Hepatocyte (in vitro differentiated cells): ENCODE data around the gene EDAR. TPM values are rescaled to one million over a fixed set of nuclear protein-coding genes. Genes with fewer than 3 reads are reported as not detected.

Source experiments
- DNase-seq: peaks from one replicate; pipeline ENCODE4 v3.0.0-alpha.2; 2016; ENCODE audit warnings: low spot score
- H2AFZ ChIP-seq: fragments of 200-600 bp; sonication (generic); 2 replicates; pipeline ENCODE4 v1.6.0; 2016; ENCODE audit warnings: antibody characterized with exemption, mild to moderate bottlenecking
- H3K27ac ChIP-seq: fragments of 200-600 bp; sonication (generic); 2 replicates; pipeline ENCODE4 v1.5.1; 2016; ENCODE audit warnings: mild to moderate bottlenecking
- H3K27me3 ChIP-seq: fragments of 200-600 bp; sonication (generic); 2 replicates; pipeline ENCODE4 v1.6.1; 2016
- H3K36me3 ChIP-seq: fragments of 200-600 bp; sonication (generic); replicated peaks from 2 replicates; pipeline ENCODE4 v1.5.1; 2016; ENCODE audit warnings: low read depth; ENCODE audit not compliant: insufficient read depth
- H3K4me1 ChIP-seq: fragments of 200-600 bp; sonication (generic); 2 replicates; pipeline ENCODE4 v1.5.1; 2016; ENCODE audit warnings: mild to moderate bottlenecking, moderate library complexity; ENCODE audit not compliant: insufficient read depth
- H3K4me2 ChIP-seq: fragments of 200-600 bp; sonication (generic); 2 replicates; pipeline ENCODE4 v1.6.0; 2016
- H3K4me3 ChIP-seq: fragments of 200-600 bp; sonication (generic); 2 replicates; pipeline ENCODE4 v1.5.1; 2016; ENCODE audit warnings: mild to moderate bottlenecking
- H3K79me2 ChIP-seq: fragments of 200-600 bp; sonication (generic); 2 replicates; pipeline ENCODE4 v1.6.0; 2017; ENCODE audit warnings: mild to moderate bottlenecking
- H3K9me2 ChIP-seq: fragments of 200-600 bp; sonication (generic); replicated peaks from 2 replicates; pipeline ENCODE4 v1.6.0; 2017; ENCODE audit warnings: mild to moderate bottlenecking; ENCODE audit not compliant: insufficient read depth
- H3K9me3 ChIP-seq: fragments of 200-600 bp; sonication (generic); 2 replicates; pipeline ENCODE4 v1.5.1; 2016; ENCODE audit warnings: low read depth, mild to moderate bottlenecking
- H4K20me1 ChIP-seq: fragments of 200-600 bp; sonication (generic); 2 replicates; pipeline ENCODE4 v1.6.0; 2016; ENCODE audit warnings: mild to moderate bottlenecking; ENCODE audit not compliant: insufficient read depth, poor library complexity, severe bottlenecking
- CTCF ChIP-seq: fragments of 200-600 bp; sonication (generic); IDR thresholded peaks from 2 replicates; pipeline ENCODE4 v1.5.1; 2016; ENCODE audit warnings: antibody characterized with exemption, mild to moderate bottlenecking; ENCODE audit not compliant: poor library complexity
- EZH2 ChIP-seq: fragments of 200-600 bp; sonication (generic); IDR thresholded peaks from 2 replicates; pipeline ENCODE4 v1.6.1; 2016; ENCODE audit warnings: antibody characterized with exemption, mild to moderate bottlenecking, borderline replicate concordance
- EZH2phosphoT487 ChIP-seq: fragments of 200-600 bp; sonication (generic); IDR thresholded peaks from one replicate; pipeline ENCODE4 v1.6.1; 2018; ENCODE audit warnings: antibody characterized with exemption, mild to moderate bottlenecking, low read depth, moderate library complexity; ENCODE audit not compliant: unreplicated experiment, severe bottlenecking
- WGBS: methylation state at CpG from one replicate; pipeline ENCODE4 v1.1.6; 2016; ENCODE audit warnings: low lambda C conversion rate; ENCODE audit errors: missing lambda C conversion rate; 5-methylcytosine and 5-hydroxymethylcytosine counted together
- polyA plus RNA-seq: library from polyadenylated mRNA; unstranded; fragments of >200 nt; fragmentation: Nextera tagmentation; extraction: Ambion mirVana; gene quantifications from 2 replicates; pipeline ENCODE4 v1.2.1, GENCODE V29; 2016
- total RNA-seq: library from RNA; depleted of rRNA; stranded (reverse); fragments of >200 nt; gene quantifications from 2 replicates; pipeline ENCODE4 v1.2.3, GENCODE V29; 2014

The EDAR gene
- total and polyA plus RNA-seq, 2 experiments from 2014 or later: 0.20 to 0.21 TPM

GRCh38 chr2:108916796-108917421 is 72.1 kb downstream of the EDAR start:
- no peaks in the 10 kb centered on the region for H3K79me2 ChIP-seq
- 72% methylated on average over 14 of the region's 14 CpGs for WGBS
- no peaks in the 10 kb centered on the region for H3K36me3 ChIP-seq
- no peak overlapping the region for H3K27ac ChIP-seq
- H4K20me1 ChIP-seq: no peaks in the 10 kb centered on the region
- no peak overlapping the region for H3K4me3 ChIP-seq
- H3K9me3 ChIP-seq: no peaks in the 10 kb centered on the region
- no peaks in the 10 kb centered on the region for H3K4me1 ChIP-seq
- H3K9me2 ChIP-seq: no peaks in the 10 kb centered on the region
- no peaks in the 10 kb centered on the region for H3K27me3 ChIP-seq
- TF ChIP-seq CTCF: no peak
- TF ChIP-seq EZH2: no peak
- no peak for TF ChIP-seq EZH2phosphoT487
- no peak overlapping the region for H3K4me2 ChIP-seq
- no peak for DNase-seq
- no peak overlapping the region for H2AFZ ChIP-seq

GRCh38 chr2:108916122-108916795 is 72.8 kb downstream of the EDAR start:
- WGBS: 84% methylated on average over 15 of the region's 15 CpGs
- H3K4me3 ChIP-seq: no peak overlapping the region
- no peak overlapping the region for H2AFZ ChIP-seq
- no peak for DNase-seq
- no peaks in the 10 kb centered on the region for H3K9me2 ChIP-seq
- H3K4me1 ChIP-seq: no peaks in the 10 kb centered on the region
- no peaks in the 10 kb centered on the region for H4K20me1 ChIP-seq
- no peaks in the 10 kb centered on the region for H3K27me3 ChIP-seq
- H3K36me3 ChIP-seq: no peaks in the 10 kb centered on the region
- no peak overlapping the region for H3K4me2 ChIP-seq
- TF ChIP-seq CTCF (no peak), EZH2phosphoT487 (no peak), EZH2 (no peak)
- no peaks in the 10 kb centered on the region for H3K9me3 ChIP-seq
- no peak overlapping the region for H3K27ac ChIP-seq
- no peaks in the 10 kb centered on the region for H3K79me2 ChIP-seq

- DNase-seq: no peak
- no peak overlapping the region for H2AFZ ChIP-seq
- no peaks in the 10 kb centered on the region for H3K27me3 ChIP-seq
- H4K20me1 ChIP-seq: no peaks in the 10 kb centered on the region
- H3K4me1 ChIP-seq: no peaks in the 10 kb centered on the region
- no peaks in the 10 kb centered on the region for H3K79me2 ChIP-seq
- H3K36me3 ChIP-seq: no peaks in the 10 kb centered on the region
- H3K4me2 ChIP-seq: no peak overlapping the region
- TF ChIP-seq EZH2phosphoT487 (no peak), CTCF (no peak), EZH2 (no peak)
- no peaks in the 10 kb centered on the region for H3K9me2 ChIP-seq
- WGBS: 93% methylated on average over 5 of the region's 5 CpGs
- H3K27ac ChIP-seq: no peak overlapping the region
- no peak overlapping the region for H3K4me3 ChIP-seq
- H3K9me3 ChIP-seq: no peaks in the 10 kb centered on the region
Observed at GRCh38 chr2:108912629-108912902, 76.5 kb downstream of the EDAR start.
